Gastroesophageal sphincter (tissue), 3 donors: ENCODE measurements around the gene TCERG1.

Source experiments
- CTCF ChIP-seq, 4 experiments: fragments of 200-600 bp in 2 of 4; fragments of 450-650 bp in 2 of 4; sonication (generic) in 1 of 4; IDR thresholded peaks; one replicate each; pipeline ENCODE4 v1.5.1; 2017 to 2019; ENCODE audit warnings: antibody characterized with exemption in 4 of 4, mild to moderate bottlenecking in 2 of 4, moderate library complexity in 2 of 4
- POLR2A ChIP-seq, 2 donors: fragments of 450-650 bp; IDR thresholded peaks; one replicate each; pipeline ENCODE4 v1.6.1; 2017; ENCODE audit warnings: antibody characterized with exemption in 2 of 2, mild to moderate bottlenecking in 2 of 2, moderate library complexity in 1 of 2

- TF ChIP-seq CTCF (IDR thresholded peaks at IDR 0.05) (peak; percentile 29 to 70 (median 48)), POLR2A (IDR thresholded peaks at IDR 0.05) (no peak)
Measured at GRCh38 chr5:146533260-146533857, 86.2 kb downstream of the TCERG1 start.
